HG02970 (cell line): ENCODE measurements around the gene CLC.
"Not testable (repeated sequence)": the region's sequence is repeated elsewhere in the genome, so short reads cannot be mapped to it uniquely, and the experiment has no call there.

ENCODE experiments used
- ATAC-seq: cut with Tn5 transposase; IDR thresholded peaks from one replicate; pipeline ENCODE4 v1.9.1; 2021; ENCODE audit warnings: mild to moderate bottlenecking, moderate library complexity, moderate number of reproducible peaks; ENCODE audit not compliant: unreplicated experiment, low FRiP score

Gene CLC

DNA sequence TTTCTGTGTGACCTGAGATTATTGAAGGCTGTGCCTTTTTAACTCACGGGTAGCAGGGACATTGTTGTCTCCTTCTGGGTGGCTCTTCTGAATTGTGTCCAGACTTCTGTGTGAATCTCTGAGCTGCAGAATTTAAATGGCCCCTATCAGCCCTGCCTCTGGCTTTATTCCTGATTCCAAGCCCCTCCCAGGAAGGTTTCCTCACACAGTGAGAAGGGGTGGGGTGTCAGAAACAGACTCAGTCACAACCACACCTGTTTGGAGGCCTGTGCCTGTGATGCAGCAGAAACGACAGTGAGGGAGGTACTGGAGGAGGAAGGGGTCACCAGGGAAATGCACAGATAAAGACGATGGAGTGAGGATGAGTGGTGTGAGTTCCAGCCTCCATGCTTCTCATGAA lies at the start of gene CLC:
TSS of gene CLC (minus strand) at position 139 of the 400 bp plus-strand sequence. CDS start at position 62, 77 bp downstream.
- ATAC-seq, result no peak

- ATAC-seq, result no peak
Measured at GRCh38 chr19:39780894-39781293, 43.1 kb upstream of the CLC start.

- ATAC-seq, result no peak
Measured at GRCh38 chr19:39778763-39779162, 40.9 kb upstream of the CLC start, which contains the start of gene LEUTX. TSS of gene LEUTX (plus strand) at chr19:39778854. CDS start at chr19:39778921, 67 bp downstream.

DNA sequence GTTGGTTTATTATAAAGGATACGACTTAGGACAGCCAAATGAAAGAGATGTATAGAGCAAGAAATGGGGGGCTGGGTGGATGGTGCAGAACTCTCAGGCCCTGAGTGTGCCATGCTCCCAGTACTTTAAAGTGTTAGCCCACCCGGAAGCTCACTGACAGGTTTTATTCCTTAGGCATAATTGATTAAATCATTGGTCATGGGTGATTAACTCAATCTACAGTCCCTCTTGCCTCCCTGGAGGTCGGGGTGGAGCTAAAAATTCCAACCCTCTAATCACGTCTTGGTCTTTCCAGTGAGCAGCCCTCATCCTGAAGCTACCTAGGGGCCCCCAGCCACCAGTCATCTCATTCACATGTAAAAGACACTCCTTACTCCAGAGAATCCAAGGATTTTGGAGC lies 31.0 kb upstream of the CLC start:
- ATAC-seq, result no peak

DNA sequence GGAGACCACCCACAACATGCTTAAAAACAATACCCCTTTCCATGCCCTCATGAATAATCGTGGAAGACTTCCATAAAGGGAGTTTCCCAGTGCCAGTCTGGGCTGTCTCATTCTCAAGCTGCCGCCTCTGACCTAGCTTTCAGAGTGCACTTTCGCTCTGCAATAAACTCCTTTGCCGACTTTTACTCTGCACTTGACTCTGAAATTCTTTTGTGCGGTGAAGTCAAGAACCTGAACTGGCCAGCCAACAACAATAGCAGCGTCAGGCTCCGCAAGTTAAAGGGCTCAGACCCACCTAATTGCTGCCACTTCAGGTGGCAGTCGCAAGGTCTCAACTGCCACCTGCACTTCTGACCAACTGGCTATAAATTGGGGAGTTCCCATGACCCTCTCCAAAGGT lies 30.5 kb upstream of the CLC start:
- no peak for ATAC-seq

DNA sequence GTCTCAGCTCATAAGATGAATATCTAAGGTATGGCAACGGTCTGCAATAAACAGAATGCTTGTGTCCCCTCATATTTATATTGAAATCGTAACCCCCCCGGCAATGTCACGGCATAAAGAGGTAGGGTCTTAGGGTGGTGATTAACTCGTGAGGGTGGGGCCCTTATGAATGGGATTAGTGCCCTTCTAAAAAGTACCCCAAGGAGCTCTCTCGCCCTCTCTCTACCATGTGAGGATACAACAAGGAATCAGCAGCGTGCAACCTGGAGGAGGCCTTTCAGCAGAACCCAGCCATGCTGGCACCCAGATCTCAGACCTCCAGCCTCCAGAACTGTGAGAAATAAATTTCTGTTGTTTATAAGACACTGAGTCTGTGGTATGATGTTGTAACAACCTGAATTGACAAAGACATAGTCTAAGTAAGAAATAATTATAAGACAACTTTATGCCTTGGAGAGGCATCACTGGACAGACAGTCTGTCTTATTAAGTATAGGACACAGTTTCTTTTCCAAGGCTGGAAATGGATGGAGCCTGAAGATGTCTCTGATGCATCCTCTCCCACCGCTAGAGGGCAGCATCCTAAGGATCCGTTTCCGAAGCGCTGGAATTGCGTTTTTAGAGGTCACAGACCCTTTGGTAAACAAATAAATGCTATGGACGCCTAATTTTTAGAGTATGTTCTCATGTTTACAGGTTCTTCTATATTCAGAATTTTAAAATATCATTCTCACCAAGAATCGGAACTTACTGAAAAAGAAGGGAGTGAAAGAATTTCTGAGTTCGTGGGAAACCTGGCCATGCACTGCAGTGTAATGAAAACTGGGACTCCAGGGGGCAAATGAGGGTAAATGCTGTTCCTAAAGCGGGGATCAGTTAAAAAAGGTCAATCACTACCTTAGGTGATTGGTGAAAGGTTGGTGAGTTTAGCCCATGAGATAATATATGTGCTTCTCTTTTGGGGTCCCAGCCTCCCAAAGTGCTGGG lies 27.6 kb upstream of the CLC start:
- no peak for ATAC-seq

GRCh38 chr19:39761851-39762250 lies 24.0 kb upstream of the CLC start:
- not testable (repeated sequence) for ATAC-seq

DNA sequence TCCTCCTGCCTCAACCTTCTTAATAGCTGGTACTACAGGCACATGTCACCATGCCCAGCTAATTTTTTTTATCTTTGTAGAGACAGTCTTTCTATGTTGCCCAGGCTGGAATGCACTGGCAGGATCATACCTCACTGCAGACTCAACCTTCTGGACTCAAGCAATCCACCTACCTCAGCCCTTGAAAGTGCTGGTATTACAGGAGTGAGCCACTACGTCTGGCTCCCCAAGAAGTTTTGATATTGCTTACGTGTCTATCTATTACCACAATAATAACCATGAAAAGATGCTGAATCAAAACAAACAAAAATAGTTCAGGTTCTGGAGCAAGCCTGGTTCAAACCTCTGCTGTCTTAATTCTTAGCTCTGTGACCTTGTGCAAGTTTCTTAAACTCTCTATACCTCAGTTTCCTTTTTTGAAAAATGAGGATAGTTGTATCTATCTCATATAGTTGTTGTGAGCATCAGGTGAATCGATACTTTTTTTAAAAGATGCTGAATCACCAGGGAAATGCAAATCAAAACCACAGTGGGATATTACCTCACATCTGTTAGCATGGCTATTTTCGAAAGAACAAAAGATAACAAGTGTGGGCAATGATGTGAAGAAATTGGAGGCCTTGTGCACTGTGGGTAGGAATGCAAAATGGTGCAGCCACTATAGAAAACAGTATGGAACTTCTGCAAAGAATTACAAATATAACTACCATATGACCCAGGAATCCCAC lies 21.8 kb upstream of the CLC start:
- no peak for ATAC-seq

DNA sequence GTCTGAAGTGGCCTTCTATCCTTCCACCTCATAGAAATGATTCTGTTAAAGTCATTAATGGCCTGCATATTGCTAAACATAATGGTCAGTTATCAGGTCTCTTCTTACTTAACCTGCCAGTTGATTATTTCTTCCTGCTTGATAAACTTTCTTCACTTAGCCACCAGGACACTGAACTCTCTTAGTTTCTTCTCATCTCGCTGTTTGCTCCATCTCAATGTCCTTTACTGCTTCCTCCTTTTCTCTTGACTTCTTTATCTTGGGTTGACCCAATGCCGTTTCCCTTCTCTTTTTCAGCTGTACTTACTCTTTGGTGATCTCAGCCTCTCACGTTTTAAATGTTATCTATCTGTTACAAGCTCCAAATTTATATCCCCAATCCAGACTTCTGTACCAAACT lies 17.1 kb upstream of the CLC start:
- no peak for ATAC-seq

DNA sequence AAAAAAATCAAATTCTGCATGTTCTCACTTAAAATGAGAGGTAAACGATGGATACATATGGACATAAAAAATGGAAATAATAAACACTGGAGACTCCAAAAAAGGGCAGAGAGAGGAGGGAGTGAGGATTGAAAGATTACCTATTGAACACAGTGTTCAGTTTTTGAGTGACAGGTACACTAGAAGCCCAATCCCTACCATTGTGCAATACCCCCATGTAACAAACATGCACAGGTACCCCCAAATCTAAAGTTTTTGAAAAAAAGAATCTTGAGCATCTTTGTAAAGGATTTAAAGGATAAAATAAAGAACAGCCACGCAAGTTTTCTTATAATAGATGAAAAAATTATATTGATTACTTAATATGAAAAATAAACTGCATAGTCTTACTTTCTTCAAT lies 16.7 kb upstream of the CLC start:
- no peak for ATAC-seq

DNA sequence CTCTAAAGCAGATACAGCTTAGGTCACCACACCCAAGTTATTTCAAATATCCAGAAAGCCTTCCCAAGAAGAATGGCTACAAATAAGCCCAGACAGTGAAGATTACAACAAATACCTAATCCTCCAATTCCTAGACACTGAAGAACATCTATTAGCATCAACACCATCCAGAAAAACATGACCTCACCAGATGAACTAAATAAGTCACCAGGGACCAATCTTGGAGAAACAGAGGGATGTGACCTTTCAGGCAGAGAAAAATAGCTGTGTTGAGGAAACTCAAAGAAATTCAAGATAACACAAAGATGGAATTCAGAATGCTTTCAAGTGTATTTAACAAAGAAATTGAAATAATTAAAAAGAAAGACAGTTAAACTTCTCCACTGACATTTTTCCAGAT lies 15.0 kb upstream of the CLC start:
- no peak for ATAC-seq

GRCh38 chr19:39752390-39752789 lies 14.6 kb upstream of the CLC start:
- ATAC-seq, result no peak

- ATAC-seq, result no peak
Measured at GRCh38 chr19:39749981-39750380, 12.2 kb upstream of the CLC start.

GRCh38 chr19:39746836-39747529 lies 9.2 kb upstream of the CLC start:
- ATAC-seq, result no peak

DNA sequence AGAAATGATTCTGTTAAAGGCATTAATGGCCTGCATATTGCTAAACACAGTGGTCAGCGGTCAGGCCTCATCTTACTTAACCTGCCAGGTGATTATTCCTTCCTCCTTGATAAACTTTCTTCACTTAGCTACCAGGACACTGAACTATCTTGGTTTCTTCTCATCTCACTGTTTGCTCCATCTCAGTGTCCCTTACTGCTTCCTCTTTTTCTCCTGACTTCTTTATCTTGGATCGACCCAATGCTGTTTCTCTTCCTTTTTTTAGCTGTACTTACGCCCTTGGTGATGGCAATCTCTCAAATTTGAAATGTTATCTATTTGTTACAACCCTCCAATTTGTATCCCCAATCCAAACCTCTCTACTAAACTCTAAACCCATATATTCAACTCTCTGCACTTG lies 7.8 kb upstream of the CLC start:
- no peak for ATAC-seq

- no peak for ATAC-seq
Measured at GRCh38 chr19:39740395-39740794, 2.6 kb upstream of the CLC start.

- ATAC-seq, result no peak
Measured at GRCh38 chr19:39738814-39739213, 985 bp upstream of the CLC start.

- ATAC-seq, result no peak
Measured at GRCh38 chr19:39737351-39737750, 478 bp downstream of the CLC start.

DNA sequence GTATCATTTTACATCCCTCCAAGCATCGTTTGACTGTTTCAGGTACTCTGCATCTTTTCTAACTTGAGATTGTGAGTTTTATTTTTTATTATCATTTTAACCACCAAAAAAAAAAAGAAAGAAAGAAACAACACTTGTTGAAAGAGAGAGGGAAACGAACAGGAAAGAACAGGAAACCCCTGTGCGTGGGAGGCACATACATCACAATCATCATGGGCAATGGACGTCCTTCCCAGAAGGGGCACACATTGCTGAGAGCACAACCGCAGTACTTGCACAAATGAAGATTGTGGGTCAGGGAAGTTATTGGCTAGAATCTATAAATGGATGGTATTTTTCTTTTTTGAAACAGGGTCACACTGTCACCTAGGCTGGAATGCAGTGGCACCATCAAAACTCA lies 1.7 kb downstream of the CLC start:
- no peak for ATAC-seq

DNA sequence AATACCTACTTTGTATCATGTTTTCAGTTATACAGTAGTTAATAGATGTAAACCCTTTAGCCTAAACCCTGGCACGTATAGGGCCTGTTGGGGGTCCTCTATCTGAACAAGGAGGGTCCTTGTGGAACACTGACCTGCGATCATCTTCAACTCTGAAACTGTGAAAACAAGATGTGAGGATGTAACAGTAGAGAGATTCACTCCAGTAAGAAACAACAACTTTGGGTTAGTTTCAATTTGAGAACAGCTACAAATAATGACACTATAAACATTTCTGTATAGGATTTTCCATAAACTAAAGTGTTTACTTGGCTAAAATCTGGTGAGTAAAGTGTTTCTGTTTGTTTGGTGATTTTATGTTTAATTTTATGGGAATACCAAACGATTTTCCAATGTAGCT lies 2.1 kb downstream of the CLC start:
- ATAC-seq, result no peak

GRCh38 chr19:39733841-39734240 lies 4.0 kb downstream of the CLC start:
- no peak for ATAC-seq
